Stimulated activated naive CD4-positive, alpha-beta T cell treated with Interleukin-2 at 50 U/mL for 16 hours (primary cell): Measurements from ENCODE around the gene ADGB.
"Not testable (repeated sequence)": the region's sequence is repeated elsewhere in the genome, so short reads cannot be mapped to it uniquely, and the experiment has no call there.

Source experiments
- DNase-seq: peaks from one replicate; lab custom pipeline; 2025; lab: John Stamatoyannopoulos, UW

Gene ADGB

GRCh38 chr6:146819596-146820320 is 221.0 kb downstream of the ADGB start:
- DNase-seq: no peak

GRCh38 chr6:146827216-146827928 is 228.6 kb downstream of the ADGB start:
- no peak for DNase-seq

DNA sequence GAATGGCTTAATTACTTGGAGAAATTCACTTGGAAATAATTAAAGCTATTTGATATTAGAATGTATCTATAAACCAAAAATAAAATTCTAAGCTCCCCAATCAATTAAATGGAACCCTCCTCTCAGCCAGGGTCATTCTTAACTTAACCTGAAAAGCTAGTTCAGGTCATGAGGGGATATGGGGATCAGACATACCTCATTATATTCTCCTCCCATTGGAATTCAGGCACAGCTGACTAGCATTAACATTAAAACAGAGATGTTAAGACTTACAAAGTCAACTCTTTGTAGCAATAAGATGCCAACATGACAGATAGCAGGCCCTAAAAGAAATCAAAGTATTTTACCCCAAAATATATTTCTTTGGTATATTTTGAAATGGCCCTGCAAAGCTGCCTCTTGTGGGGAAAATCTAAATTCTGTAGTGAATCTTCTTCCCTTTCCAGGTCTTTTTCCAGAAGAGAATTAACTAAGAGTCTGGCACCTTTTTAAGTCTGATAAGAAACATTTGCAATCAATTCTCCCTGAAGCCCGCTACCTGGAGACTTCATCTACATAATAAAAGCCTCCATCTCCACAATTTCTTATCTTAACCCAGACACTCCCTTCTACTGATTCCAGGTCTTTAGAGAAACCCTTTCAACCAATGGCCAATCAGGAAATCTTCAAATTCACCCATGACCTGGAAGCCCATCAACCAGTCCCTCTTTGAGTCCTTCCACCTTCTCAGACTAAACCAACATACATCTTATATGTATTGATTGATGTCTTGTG is 231.2 kb downstream of the ADGB start:
- DNase-seq: no peak

GRCh38 chr6:146833157-146833556 is 234.4 kb downstream of the ADGB start:
- no peak for DNase-seq

GRCh38 chr6:146840216-146840615 is 241.4 kb downstream of the ADGB start:
- DNase-seq: no peak

- DNase-seq: no peak
Measured at GRCh38 chr6:146840641-146841040, 241.9 kb downstream of the ADGB start.

DNA sequence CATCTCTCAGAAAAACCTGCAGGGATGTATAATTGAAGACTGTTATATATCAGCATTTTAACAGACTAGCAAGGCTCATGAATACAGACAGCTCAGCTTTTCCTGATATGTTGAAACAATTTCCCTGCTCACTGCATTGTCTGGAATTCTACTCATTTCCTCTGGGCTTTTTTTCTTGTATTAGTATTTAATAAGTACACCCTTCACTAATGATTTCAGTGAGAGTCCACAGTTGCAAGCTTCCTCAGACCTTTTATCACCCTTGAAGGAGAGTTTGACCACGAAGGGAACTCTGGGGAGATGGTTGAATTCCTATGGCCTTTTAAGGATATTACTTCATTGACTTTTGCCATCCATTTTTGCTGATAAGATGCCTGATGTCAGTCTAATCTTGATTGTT is 248.7 kb downstream of the ADGB start:
- DNase-seq: no peak

DNA sequence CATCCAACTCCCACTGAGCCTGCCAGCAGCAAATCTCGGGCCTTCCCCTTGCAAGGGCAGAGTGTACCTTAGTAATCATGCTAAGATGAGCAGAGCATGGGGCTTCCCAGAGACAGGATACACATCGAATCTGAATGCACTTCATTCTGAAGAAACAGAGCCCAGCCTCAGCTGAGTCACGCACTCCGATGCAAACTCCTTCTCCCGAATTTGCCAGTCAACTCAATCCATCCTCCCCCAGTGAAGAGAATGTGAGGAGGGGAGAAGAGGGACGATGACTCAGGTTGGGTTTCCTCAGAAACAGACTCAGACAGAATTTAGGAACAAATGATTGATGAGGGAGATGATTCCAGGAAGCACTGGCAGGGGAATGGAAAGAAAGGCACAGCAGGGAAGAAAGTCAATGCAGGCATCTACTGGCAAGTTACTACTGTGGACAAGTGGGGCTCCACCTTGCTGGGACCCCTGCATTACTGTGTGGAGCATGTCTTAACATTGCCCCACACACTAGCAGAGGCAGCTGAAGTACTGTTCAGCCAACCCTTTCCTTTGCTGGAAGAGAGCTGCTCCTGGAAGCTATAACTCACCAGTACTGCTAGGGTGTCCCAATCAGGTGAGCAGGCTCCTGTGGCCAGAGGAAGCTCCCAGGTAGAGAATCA is 251.6 kb downstream of the ADGB start:
- DNase-seq: peak; percentile 9

- no peak for DNase-seq
Measured at GRCh38 chr6:146850981-146851380, 252.2 kb downstream of the ADGB start.

GRCh38 chr6:146851837-146852236 is 253.1 kb downstream of the ADGB start:
- DNase-seq: no peak

- DNase-seq: not testable (repeated sequence)
Measured at GRCh38 chr6:146854521-146855255, 255.9 kb downstream of the ADGB start.

DNA sequence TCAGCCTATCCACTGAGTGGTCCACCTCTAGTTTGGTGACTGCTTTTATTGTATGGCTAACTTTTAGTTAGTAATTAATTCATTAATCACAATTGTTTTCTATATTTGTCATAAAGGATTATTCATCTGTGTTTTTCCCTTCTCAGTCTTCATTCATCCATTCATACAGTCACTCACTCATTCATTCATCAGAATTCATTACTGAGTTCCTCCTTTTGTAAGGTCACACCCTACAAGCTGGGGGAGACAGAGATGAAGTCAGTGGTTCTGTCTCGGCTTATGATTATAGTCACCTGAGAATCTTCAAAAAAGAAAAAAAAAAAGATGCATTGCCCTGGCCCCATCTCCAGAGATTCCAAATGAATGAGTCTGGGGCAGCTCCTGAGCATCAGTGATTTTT is 257.1 kb downstream of the ADGB start:
- DNase-seq: no peak

DNA sequence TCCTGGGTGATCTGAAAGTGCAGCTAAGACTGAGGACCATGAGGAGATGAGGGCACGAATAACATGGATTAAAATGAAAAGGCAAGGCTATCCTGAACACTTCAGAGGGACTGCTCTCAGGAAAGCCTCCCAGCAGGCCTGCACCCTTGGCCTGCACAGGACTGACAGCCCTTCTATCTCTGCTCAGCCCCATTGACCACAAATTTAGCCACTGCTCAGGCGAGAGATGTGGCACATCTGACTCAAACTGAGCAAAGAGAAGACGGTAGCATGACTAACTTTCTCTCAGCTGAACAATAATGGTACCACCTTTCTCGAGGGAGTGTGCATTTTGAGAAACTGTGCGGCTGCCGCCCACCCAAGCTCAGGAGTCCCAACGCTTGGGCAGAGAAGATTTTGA is 257.5 kb downstream of the ADGB start:
- DNase-seq: no peak

- peak; percentile 55 for DNase-seq
Measured at GRCh38 chr6:146857180-146857979, 258.6 kb downstream of the ADGB start.

GRCh38 chr6:146857980-146858347 is 259.2 kb downstream of the ADGB start:
- DNase-seq: no peak

DNA sequence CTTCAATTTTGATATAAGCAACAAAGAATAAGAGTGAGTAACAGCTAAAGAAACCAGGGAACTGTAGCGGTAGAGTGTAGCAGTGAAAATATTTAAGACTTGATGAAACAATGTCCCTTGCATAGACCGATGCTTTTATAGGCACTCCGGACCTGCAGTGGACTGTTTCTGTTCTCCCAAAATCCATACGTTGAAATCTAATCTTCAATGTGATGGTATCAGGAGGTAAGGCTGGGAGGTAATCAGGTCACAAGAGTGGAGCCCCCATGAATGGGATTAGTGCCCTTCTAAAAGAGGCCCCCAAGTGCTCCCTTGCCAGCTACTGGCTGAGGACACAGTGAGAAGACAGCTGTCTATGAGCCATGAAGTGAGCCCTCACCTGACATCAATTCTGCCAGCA is 260.4 kb downstream of the ADGB start:
- DNase-seq: no peak

GRCh38 chr6:146859795-146860495 is 261.2 kb downstream of the ADGB start:
- no peak for DNase-seq

- no peak for DNase-seq
Measured at GRCh38 chr6:146860583-146860982, 261.8 kb downstream of the ADGB start.

GRCh38 chr6:146861029-146861563 is 262.3 kb downstream of the ADGB start:
- DNase-seq: no peak

DNA sequence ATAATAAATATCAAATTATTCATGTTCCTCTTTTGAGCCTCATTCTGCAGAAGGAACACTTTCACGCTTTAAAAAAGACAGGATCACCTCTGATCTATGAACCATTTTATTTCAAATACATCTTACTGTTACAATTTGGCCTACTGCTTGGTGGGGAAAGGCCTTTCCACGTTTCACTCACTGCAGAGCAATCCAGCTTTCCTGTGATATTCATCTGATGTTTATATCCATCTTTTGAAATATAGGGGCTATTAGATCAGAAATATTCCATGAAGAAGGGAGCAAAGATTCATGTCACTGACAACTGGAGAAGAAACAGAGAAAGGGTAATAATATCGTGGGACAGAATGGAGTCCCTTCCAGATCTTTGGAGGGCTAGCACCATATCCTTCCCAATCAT is 262.9 kb downstream of the ADGB start:
- DNase-seq: no peak
